Stromal cell of bone marrow (primary cell): ENCODE data around the gene PIP5KL1.

ENCODE experiments used
- DNase-seq: peaks from one replicate; pipeline ENCODE4 v3.0.0-alpha.2; 2012; ENCODE audit warnings: low read depth

The PIP5KL1 gene

GRCh38 chr9:127913682-127914081 is 16.9 kb downstream of the PIP5KL1 start:
- no peak for DNase-seq

DNA sequence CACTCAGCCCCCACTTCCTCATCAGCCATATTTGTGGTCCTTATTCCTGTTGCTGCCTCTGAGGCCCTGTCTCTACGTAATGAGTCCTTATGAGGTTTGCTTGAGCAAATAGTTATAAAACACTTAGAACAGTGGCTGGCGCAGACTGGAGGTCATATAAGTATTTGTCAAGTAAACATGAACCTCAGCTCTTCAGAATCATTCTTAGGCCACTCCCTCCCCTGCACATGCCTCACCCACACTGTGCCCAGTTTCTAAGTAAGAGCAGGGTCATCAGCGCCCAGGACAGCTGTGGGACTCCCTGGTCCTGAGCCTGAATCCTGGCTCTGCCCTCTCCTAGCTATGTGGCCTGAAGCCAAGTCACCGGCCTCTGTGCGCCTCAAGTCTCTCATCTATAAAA is 17.7 kb downstream of the PIP5KL1 start:
- DNase-seq, result no peak

DNA sequence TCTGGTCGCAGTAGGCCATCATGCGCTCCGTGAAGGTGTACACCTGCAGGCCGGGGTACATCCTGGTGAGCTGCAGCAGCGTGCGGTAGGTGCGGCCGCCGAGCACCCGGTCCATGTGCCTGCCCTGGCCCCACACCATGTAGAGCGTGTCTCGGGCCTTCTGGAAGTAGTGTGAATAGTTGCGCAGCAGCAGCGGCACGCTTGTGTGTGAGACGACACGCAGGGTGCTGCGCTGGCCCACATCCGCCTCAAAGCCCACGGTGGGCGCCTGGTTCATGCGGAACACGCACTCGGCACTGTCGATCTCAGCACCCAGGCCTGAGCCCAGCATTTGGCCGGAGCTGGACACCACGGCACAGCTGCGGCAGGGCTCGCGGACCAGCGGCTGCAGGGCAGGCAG is 18.3 kb downstream of the PIP5KL1 start:
- no peak for DNase-seq

- DNase-seq, result no peak
These were observed 19.9 kb downstream of the PIP5KL1 start for GRCh38 chr9:127910613-127911205.

GRCh38 chr9:127909839-127910273 is 20.7 kb downstream of the PIP5KL1 start:
- no peak for DNase-seq

GRCh38 chr9:127908660-127908926 is 22.0 kb downstream of the PIP5KL1 start:
- DNase-seq, result no peak

- DNase-seq, result no peak
These were observed 22.5 kb downstream of the PIP5KL1 start for GRCh38 chr9:127907867-127908659.

DNA sequence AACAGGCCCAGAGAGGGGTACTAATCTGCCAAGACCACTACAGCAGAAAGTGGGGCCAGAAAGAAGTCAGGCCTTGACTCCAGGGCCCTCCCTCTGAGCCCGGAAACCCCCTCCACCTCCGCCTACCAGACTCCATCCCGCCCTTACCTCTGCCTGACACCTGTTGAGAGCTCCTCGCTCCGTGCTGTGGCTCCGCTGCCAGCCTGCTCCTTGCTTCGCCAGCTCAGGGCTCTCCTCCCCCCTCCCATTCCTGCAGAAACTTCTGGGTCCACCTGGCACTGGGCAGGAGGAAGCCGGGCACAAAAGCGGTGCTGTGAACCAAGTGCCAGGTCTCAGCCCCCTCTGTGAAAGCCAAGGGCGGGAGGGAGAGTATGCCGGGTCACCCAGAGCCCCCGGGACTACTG is 24.8 kb downstream of the PIP5KL1 start:
- DNase-seq, result no peak

DNA sequence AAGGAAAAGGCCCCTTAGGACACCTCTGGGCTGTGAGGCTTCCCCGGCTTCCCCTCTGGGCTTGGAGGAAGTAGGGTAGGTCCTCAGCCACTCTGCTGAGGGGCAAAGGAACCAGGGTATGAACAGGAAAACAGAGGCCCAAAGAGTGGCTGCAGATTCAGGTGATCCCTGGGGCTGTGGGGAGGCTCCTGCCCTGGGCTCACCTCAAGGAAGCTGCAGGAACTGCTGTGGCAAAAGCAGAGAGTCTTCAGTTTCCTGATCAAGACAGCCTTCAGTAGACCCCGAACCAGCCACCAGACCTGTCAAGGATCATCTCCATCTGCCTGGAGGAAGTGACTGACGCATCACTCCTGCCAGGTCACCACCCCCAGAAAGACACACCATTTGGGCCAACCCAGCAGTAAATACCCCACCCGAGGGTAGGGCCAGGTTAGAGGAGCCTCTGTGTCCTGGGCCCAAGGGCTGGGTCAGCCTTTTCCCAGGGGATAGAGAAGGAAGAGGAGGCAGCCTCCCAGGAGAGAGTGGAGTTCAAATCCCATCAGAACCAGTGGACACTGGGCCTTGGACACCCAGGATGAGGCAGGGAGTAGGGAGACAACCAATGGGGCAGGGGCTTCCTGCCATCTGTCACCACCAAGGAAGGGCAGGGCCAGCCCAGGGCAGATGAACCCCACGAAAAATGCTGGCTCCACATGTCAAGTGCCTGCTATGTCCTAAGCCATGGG is 25.4 kb downstream of the PIP5KL1 start:
- DNase-seq, result no peak

DNA sequence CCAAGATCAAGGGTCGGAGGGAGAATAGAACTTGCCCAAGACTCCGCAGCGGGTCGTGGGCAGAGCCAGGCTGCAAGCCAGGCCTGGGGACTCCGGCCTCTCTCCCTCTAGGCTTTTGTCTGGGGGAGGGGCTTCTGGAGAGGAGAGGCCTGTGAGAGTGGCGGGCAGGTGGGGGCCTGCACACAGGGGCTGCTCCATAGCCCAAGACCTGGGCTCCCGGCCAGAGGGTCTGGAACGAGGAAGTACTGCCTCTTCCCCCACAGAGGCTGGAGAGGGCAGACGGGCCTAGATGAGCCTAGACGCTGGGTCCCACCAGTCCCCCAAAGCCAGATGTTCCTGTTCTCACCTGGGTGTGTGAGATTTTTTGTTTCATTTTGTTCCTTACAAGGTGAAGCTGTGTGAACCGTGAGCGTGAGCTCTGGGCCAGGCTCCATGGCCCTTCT is 26.0 kb downstream of the PIP5KL1 start:
- DNase-seq, result no peak

GRCh38 chr9:127903557-127904475 is 26.8 kb downstream of the PIP5KL1 start:
- peak; percentile 40 for DNase-seq

DNA sequence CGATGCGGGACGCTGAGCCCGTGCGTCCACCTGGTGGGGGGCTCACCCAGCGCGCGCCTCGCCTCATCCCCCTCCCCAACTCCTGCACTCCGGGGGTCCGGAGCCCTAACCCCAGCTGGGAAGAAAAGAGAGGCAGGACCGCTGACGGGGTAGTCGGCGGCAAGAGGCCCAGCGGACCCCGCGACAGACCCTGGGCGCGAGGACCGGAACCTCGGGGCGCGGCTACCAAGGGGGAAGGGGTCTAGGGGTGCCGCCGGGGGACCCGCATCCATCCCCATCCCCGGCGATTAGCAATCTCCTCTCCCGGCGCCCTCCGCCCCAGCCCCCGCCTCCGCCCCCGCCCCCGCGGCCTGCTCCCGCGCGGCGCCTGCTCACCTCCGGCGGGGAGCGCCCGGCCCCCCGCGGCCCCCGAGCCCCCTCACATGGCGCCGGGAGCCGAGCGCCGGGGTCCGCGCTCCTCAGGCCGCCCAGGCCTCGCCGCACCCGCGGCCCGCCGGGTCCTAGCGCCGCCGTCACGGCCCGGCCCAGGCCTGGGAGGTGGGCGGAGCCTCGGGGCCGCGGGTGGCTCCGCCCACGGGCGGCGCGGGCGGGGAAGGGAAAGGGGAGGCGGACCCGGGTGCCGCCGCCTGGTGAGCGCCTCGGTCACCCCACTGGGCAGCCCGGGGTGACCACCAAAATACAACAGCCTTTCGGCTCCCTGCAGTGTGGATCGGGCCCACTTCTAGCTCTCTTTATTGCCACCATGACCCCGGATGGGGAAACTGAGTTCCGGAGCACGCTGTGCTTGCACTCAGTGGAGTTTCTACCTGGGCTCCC is 31.2 kb downstream of the PIP5KL1 start, which contains the start of gene ST6GALNAC6:
TSS of gene ST6GALNAC6 (minus strand) at position 476 of the 816 bp plus-strand sequence. CDS start 1,622 bp downstream, outside the sequence.
- peak; percentile 71 for DNase-seq

- peak; percentile 89 for DNase-seq
These were observed 32.0 kb downstream of the PIP5KL1 start for GRCh38 chr9:127898433-127899127.

GRCh38 chr9:127897193-127897692 is 33.3 kb downstream of the PIP5KL1 start:
- DNase-seq, result peak; percentile 62

- no peak for DNase-seq
These were observed 34.0 kb downstream of the PIP5KL1 start for GRCh38 chr9:127896395-127897192.

DNA sequence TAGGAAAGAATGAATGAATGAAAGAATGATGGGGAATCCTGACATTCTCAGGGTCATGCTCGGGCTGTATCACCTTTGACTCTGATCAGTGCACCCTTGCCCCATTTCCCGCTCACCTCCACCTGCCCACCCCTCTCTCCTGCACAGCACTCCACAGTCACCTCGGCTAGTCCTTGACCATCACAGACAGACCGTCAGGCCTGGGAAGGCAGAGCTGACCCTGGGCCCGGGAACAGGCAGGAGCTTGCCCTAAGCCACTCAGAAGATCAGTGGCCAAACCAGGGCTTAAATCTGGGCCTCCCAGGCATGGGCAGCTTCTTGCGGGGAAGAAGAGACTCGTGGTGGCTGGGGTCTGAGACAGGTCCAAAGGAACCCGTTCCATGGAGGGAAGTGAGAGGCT is 34.8 kb downstream of the PIP5KL1 start:
- no peak for DNase-seq

DNA sequence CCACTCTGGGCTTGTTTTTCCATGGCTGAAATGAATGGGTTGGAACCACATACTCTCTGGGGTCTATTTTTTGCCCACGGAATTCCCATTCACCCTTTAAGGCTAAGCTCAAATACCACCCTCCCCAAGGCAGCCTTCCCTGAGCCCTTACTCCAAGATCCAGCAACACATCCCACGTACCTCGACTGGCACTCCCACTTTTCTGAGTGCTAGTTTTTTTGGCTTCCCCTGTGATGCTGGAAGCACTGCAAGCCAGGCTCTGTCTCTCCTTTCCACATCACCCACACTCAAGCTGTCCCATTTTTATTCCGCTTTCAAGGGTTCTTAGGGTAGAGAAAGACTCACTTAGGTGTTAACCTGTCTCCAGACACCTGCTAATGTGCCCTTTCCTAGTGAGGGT is 37.2 kb downstream of the PIP5KL1 start:
- DNase-seq, result no peak

DNA sequence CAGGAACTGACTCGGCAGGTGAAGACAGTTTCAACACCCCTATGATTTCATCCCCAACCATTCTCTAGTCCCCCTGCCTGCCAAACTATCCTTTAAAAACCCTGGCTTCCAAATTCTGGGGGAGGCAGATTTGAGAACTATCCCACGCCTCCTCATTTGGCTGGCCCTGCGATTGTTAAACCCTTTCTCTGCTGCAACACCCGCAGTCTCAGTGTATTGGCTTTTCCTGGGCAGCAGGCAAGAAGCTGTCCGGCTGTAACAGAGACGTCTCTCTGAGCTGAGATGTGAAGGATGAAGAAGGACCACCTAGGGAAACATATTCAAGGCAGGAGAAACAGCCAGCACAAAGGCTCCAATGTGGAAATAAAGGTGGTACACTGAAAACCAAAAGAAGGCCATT is 37.7 kb downstream of the PIP5KL1 start:
- DNase-seq, result no peak

GRCh38 chr9:127890053-127890452 is 40.5 kb downstream of the PIP5KL1 start:
- DNase-seq, result no peak
